Measurements from ENCODE around the gene MYO6.

Gene MYO6

DNA sequence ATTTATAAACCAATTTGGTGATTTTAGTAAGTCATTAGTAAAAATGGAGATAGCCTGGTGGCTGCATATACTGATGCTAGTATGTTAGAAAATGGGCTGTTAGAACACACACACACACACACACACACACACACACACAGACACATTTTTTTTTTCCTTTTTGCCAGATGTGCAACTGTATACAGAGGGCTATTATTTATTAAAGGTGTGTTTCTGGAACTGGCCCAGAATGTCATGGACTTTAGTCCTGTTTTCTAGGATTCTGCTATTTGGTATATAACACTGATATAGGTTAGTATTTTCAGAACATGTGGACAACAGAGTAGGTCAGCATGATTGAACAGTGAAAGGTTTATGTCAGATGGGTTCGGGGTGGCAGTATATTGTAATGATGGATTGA, 12.4 kb downstream of the MYO6 start:
- no peak overlapping the region for H3K27ac ChIP-seq
- H3K4me3 ChIP-seq = no peak overlapping the region

DNA sequence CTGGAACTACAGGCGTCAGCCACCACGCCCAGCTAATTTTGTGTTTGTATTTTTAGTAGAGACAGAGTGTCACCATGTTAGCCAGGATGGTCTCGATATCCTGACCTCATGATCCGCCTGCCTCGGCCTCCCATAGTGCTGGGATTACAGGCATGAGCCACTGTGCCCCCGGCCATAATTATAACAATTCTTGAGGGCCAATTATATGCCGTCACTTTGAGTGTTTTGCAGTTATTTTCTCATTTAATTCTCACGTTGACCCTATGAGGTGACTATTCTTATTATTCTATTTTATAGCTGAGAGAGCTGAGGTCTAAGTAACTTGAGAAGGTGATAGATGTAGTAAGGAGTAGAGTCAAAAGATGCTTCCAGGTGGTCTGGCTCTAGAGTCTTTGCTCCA, 13.0 kb downstream of the MYO6 start:
- no peak overlapping the region for H3K27ac ChIP-seq
- no peak overlapping the region for H3K4me3 ChIP-seq

DNA sequence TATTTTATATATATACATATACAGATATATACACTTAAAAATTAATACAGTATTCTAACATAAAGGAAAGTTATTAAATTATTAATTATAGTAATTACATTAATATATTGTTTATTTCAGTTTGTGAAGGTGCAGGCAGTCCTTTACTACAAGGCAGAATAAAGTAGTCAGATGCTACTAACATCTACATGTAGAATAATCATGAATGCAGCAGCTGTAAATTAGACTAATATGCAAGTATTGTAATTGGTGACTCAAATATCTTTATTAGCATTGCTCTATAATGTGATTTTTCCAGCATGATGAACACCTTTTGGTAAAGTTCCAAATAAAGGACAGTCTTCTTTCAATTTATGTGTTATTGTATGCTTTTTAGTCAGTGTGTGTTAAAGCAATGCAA, 17.3 kb downstream of the MYO6 start:
- Histone ChIP-seq H3K27ac (no peak overlapping the region), H3K4me3 (no peak overlapping the region)

GRCh38 chr6:75770844-75771243, 21.8 kb downstream of the MYO6 start:
- Histone ChIP-seq H3K4me3 (no peak overlapping the region), H3K27ac (no peak overlapping the region)

GRCh38 chr6:75775219-75775618, 26.2 kb downstream of the MYO6 start:
- no peak overlapping the region for H3K27ac ChIP-seq
- no peak overlapping the region for H3K4me3 ChIP-seq

DNA sequence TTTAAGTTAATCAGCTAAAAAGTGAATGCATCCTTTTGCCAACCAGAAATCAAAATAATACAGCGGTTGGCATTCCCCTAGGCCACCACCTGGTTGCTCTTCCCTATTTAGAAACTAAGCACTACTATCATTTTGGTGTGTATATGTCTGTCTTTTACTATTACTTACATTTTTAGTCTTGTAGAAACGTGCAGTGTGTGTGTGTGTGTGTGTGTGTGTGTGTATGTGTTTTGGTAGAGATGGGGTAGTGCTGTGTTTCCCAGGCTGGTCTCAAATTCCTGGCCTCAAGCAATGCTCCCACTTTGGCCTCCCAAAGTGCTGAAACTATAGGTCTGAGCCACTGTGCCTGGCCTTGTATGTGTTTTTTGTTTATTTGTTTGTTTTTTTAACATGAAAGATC, 27.4 kb downstream of the MYO6 start:
- Histone ChIP-seq H3K27ac (no peak overlapping the region), H3K4me3 (no peak overlapping the region)

DNA sequence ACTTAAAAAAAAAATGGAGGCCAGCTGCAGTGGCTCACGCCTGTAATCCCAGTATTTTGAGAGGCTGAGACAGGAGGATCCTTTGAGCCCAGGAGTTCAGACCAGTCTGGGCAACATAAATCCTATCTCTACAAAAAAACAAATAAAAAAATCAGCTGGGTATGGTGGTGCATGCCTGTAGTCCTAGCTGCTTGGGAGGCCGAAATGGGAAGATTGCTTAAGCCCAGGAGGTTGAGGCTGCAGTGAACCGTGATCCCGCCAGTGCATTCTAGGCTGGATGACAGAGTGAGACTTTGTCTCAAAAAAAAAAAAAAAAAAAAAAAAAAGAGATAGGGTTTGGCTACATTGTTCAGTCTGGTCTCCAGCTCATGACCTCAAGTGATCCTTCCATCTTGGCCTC, 29.7 kb downstream of the MYO6 start:
- H3K4me3 ChIP-seq = no peak overlapping the region
- no peak overlapping the region for H3K27ac ChIP-seq

GRCh38 chr6:75786152-75786551, 37.1 kb downstream of the MYO6 start:
- Histone ChIP-seq H3K27ac (no peak overlapping the region), H3K4me3 (no peak overlapping the region)

DNA sequence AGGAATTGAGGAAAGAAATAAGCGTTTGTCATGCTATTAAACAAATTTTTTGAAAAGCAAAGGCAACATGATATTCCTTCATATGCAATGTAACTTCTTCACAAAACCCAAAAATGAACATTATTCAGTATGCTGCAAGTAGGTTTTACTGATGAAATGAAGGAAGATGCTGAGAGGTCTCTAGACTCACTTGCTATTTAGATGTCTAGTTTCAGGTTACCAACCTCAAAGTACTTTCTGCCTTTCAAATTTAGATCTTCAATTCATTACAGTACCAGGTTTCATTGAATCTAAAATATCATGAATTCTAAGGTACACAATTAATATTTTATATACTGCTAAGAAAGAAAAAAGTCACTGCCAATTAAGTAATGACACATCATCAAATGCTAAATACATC, 39.9 kb downstream of the MYO6 start:
- H3K4me3 ChIP-seq = no peak overlapping the region

GRCh38 chr6:75791881-75792280, 42.8 kb downstream of the MYO6 start:
- no peak overlapping the region for H3K4me3 ChIP-seq
- no peak overlapping the region for H3K27ac ChIP-seq

More for the DNA sequence above, 39.9 kb downstream of the MYO6 start:
- no peak overlapping the region for H3K27ac ChIP-seq

DNA sequence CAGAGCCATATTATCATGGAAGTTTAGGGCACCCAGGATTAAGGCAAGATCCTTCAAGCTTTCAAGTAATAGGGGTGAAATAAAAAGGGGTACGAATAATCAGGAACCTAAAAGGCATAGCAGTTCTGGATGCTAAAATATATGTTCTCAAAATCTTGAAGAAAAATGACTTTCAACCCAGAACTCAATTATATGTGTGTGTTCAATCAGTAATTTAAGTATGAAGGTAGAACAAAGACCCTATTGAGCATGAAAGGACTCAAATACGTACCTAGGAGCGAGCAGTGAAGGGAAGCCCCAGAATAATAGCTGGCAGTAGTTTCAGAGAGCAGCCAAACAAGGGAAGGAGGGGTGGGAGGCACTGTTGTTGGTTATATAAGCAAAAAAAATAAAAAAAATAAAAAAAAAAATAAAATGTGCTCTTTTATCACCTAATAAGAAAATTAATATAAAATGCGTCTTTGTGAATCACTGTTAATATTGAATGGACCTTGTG, 45.4 kb downstream of the MYO6 start:
- Histone ChIP-seq H3K4me3 (no peak overlapping the region), H3K27ac (no peak overlapping the region)

GRCh38 chr6:75794954-75795739, 46.1 kb downstream of the MYO6 start:
- Histone ChIP-seq H3K4me3 (no peak overlapping the region), H3K27ac (no peak overlapping the region)

DNA sequence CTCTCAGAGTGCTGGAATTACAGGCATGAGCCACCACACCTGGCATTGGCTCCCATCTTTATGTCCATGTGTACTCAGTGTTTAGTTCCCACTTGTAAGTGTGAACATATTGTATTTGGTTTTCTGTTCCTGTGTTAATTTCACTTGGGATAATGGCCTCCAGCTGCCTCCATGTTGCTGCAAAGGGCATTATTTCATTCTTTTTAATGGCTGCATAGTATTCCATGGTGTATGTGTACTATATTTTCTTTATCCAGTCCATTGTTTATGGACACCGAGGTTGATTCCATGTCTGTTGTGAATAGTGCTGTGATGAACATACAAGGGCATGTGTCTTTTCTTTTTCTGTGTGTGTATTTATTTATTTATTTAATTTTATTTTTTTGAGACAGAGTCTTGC, 47.7 kb downstream of the MYO6 start:
- no peak overlapping the region for H3K4me3 ChIP-seq
- no peak overlapping the region for H3K27ac ChIP-seq

DNA sequence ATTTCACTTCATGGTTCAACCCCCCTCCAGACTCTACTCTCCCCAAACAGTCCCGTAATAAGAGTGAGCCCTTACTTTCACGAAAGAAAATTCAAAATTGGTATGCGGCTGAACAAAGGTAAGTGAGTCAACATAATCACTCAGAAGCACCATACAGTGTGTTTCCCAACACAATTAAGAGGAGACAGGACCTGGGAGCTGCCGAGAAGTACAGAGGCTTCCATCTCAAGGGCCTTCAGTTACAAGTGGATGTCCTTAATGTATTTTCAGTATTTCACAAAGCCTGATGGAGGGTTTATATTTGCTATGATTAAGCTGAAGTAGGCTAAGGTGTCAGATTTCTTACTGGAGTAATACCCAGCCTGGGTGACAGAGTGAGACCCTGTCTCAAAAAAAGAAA, 51.1 kb downstream of the MYO6 start:
- Histone ChIP-seq H3K27ac (no peak overlapping the region), H3K4me3 (no peak overlapping the region)

DNA sequence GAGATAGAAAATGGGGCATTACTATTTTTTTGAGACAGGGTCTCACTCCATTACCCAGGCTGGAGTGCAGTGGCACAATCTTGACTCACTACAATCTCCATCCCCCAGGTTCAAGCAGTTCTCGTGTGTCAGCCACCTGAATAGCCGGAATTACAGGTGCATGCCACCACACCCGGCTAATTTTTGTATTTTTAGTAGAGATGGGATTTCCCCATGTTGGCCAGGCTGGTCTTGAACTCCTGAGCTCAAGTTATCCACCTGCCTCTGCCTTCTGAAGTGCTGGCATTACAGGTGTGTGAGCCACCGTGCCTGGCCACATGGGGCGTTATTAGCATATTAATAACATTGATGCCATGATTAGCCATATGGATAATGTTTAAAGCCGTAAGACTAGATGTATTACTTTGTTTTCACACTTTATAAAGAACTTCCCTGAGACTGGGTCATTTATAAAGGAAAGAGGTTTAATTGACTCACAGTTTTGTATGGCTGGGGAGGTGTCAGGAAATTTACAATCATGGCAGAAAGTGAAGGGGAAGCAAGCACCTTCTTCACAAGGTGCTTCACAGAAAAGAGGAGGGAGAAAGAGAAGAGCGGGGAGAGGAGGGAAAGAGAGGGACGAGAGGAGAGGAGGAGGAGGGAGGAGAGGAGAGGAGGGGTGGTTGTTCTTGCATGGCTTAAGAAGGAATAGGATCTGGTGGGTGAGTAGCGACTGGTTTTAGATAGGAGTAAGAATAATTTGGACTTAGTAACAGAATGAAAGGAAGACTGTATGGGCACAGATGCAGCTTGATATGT, 51.9 kb downstream of the MYO6 start:
- Histone ChIP-seq H3K4me3 (no peak overlapping the region), H3K27ac (no peak overlapping the region)

GRCh38 chr6:75802366-75802765, 53.3 kb downstream of the MYO6 start:
- Histone ChIP-seq H3K4me3 (no peak overlapping the region), H3K27ac (no peak overlapping the region)

DNA sequence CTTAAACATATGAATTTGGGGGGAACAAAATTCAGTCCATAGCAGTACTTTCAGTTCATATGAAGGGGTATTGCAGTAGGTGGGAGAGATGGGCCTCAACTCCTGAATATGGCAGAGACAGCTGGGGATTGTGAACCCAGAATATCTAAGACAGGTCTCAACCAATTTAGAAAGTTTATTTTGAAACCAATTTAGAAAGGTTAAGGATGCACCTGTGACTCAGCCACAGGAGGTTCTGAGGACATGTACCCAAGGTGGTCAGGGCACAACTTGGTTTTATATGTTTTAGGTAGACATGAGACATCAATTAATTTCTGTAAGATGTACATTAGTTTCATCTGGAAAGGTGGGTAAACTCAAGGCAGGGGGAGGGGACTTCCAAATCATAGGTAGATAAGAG, 59.5 kb downstream of the MYO6 start:
- H3K27ac ChIP-seq = no peak overlapping the region
- no peak overlapping the region for H3K4me3 ChIP-seq

GRCh38 chr6:75812560-75812959, 63.5 kb downstream of the MYO6 start:
- no peak overlapping the region for H3K4me3 ChIP-seq
- no peak overlapping the region for H3K27ac ChIP-seq

- H3K4me3 ChIP-seq = no peak overlapping the region
- no peak overlapping the region for H3K27ac ChIP-seq
Observed at GRCh38 chr6:75813476-75814250, 64.6 kb downstream of the MYO6 start.

DNA sequence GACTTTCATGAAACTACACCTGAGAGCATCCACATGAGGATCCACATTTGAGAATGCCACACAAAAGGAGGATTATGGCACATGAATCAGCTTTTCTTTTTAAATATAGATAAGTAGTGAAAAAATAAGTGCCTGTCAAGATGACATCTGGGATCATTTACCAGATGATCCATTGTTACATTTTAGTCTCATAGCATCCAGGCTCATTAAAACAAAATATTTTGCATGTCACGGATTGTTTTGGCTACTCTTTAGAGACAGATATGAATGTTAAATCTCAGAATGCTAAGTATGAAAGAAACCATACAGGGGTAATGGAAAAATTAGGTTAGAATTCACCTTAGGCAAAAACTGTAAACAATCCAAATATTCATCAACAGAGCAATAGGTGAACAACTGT, 66.7 kb downstream of the MYO6 start:
- no peak overlapping the region for H3K27ac ChIP-seq
- no peak overlapping the region for H3K4me3 ChIP-seq
